SW 1271 (cell line): ENCODE data around the gene PAXX.

Experiments
- DNase-seq, 2 experiments: peaks; one replicate each; lab custom pipeline; 2025; lab: John Stamatoyannopoulos, UW

The PAXX gene

GRCh38 chr9:137034039-137034708 is 42.0 kb downstream of the PAXX start:
- no peak for DNase-seq

- DNase-seq: peak; percentile 38 to 79
Measured at GRCh38 chr9:137034709-137035506, 42.7 kb downstream of the PAXX start.

DNA sequence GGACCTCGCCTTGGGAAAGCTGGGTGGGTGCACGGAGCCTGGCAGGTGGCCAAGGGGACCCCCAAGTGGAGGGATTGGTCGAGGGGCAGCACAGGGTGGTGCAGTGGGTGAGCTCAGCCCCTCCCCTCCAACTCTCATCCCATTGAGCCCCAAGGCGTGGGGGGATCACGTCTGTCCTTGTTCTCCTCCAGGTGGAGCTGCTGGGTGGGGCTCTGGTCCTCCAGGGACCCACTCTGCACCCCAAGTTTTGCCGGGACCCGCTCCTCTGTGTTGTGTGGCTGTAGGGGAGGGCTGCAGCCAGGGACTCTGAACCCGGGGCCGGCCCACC is 43.2 kb downstream of the PAXX start:
- no peak for DNase-seq

DNA sequence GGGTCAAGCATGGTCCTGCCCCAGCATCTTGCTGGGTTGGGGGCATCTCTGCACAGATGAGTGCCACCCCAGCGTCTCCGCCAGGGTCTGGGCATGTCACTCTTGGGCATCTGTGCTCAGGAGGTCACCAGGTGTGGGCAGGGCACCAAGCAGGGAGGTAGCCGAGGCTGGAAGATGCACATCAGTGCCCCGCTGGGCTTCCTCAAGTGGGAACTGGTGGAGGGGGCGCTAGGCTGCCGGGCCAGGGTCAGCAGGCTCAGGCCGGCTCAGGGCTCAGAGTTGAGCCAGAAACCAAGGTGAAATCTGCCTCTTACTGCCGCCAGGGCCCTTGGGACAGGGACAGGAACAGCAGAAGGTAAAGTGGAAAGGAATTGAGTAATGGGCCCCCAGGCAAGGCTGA is 43.7 kb downstream of the PAXX start:
- no peak for DNase-seq

DNA sequence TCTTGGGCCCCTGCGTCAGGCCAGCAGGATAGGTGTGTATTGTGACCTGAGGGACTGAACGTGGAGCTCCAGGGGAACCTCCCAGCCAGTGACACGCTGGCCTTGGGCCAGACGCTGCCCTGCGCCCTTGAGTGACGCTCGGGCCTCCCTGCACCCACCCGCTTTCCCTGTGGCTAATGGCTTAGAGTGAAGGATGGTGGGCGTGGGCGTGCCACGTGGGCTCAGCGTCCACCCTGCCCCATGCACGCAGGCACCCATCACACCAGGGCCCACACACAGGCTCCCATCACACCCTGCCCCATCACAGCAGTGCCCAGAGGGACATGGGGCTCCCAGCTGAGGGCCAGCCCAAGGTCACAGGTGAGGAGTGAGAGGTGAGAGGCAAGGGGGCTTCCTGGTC is 44.8 kb downstream of the PAXX start:
- DNase-seq: no peak

DNA sequence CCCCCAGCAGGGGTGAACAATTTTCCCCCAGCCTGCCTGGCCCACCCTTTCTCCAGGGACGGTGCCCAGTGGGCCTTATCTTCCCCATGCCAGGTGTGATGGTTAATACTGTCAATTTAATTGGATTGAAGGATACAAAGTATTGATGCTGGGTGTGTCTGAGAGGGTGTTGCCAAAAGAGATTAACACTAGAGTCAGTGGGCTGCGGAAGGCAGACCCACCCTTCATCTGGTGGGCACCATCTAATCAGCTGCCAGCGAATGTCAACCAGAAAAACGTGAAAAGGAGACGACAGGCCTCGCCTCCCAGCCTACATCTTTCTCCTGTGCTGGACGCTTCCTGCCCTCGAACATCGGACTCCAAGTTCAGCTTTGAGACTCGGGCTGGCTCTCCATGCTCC is 45.3 kb downstream of the PAXX start:
- DNase-seq: no peak

DNA sequence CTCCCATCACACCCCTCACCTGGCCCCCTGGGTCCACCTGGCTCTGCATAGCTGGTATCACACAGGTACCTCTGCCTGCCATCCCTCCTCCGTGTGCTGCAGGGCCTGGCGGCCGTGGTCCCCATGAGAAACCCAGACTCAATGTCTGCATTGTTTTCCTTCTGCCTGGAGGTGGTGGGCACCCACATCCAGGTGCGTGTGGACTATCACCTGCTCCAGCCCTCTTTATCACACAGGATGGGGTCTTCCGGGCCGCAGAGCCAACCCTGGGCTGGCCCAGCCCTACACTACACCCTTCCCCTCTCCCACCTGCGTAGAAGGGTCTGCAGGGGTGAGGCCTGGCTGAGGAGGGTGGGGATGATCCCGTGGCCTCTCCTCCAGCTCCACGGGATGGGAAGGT is 46.7 kb downstream of the PAXX start:
- DNase-seq: no peak

DNA sequence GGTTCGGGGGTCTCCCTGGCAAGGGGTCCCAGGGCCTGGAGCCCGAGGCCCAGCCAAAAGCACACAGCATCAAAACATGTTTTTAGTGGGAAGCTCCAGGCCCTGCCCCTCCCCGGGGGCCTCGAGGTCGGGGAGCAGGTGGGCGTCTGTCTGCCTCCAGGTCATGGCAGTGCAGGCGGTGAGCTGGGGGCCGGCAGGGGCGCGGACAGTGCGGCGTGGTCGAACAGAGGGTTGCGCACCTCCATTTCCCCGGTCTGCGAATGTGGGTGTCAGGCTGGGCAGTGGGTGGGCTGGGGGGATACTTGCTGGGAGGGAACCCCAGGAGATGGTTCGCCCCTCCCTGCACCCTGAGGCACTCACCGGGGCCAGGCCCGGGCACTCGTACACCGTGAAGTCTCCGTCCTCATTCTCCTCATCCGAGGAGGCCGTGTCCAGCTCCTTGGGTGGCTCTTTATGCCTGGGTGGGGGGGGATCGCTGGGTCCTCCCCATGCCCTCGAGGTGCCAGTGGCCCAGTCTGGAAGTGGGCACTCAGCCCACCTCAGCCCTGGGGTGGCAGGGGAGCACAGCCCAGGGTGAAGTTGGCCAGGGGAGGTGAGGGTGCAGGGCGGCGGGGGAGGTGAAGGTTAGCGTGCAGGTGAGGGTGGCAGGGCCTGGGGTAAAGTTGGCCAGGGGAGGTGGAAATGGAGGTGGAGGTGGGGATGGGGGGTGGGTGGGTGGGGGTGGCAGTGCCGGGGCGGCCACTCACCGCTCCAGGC is 47.6 kb downstream of the PAXX start:
- no peak for DNase-seq

DNA sequence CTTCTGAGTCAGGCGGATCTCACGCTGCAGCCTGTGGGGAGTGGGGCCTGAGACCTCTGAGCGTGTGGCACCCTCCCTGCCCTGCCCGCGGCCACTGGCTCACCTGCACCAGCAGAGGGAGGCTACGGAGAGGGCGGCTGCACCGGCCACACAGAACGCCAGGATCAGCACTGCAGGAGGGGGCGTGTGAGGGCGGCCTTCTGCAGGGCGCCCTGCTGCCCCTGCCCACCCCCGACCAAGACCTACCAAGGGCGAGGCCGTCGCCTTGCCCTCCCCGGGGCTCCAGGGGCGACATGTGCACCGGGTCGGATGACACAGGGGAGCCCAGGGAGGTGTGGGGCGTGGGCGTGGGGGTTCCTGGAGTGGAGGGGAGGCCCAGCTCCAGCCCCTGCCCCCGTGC is 48.3 kb downstream of the PAXX start:
- no peak for DNase-seq

DNA sequence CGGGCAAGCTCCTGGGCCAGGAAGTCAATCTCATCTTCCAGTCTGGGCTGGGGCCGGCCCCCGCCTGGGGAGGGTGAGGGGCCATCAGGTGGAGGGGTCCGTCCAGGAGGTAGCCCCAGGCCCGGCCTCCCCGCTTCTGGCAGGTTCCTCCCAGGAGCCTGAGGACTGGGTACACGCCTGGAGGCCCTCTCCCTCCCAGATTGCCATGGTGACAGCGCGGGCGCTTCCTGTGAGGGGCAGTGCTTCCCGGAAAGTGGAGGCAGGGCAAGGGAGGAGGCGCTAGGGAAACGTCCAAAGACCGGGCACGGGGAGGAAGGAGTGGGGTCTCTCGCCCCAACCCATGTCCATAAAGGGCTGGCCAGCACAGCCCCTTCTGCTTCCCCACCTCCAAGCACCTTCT is 48.9 kb downstream of the PAXX start:
- no peak for DNase-seq

DNA sequence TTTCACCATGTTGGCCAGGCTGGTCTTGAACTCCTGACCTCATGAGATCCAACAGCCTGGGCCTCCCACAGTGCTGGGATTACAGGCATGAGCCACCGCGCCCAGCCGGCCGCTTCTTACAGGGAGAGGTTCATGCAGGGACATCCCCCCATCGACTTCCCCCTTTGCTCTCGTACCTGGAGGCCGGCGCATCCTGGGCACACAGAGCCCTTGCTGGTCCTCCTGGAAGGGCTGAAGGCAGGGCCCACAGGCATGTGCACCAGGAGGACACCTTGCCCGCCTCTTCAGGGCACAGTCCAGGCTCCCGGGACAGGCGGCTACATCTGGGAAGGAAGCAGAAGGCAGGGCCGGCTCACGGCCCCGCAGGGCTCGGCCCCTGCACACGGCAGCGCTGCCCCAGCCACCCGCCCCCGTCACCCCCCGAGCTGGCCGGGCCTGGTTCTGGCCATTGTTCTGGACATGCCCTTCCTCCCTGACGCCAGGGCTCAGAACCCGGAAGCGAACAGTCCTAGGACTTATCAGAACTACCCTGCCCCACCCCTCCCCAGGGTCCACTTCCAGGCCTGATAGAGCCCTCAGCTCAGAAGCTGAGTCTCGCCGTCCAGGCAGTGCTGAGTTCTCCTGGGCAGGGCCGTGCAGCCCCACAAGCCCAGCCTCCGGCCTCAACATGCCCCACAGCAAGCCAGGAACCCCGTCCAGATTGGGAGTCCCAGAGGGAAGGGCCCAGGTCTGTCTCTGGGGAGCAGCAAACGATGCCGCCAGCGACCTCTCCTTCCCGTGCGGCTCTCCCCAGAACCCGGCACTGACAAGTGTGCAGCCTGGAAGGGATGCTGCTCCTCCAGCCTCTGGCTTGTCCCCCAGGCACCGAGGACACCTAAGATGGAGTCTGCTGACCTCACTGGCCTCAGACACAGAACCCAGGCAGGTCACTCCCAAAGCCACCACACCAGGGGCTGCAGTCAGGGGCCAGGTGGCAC is 50.8 kb downstream of the PAXX start:
- DNase-seq: no peak
